Measurements from ENCODE around the gene EDDM13. TPM values are rescaled to one million over a fixed set of nuclear protein-coding genes. Genes with fewer than 3 reads are reported as not detected.
"Not testable (repeated sequence)": the region's sequence is repeated elsewhere in the genome, so short reads cannot be mapped to it uniquely, and the experiment has no call there.

EDDM13 gene
- total RNA-seq, 1 donor = not detected

GRCh38 chr19:56319991-56320390 is 47.4 kb downstream of the EDDM13 start:
- no peak for DNase-seq (ENCODE audit: low read depth)
- no peak overlapping the region for H3K4me3 ChIP-seq (ENCODE audit: low read depth, low read length)
- TF ChIP-seq CTCF (IDR thresholded peaks at IDR 0.05; ENCODE audit: insufficient read depth, low read length) = no peak

- no peak for TF ChIP-seq CTCF (IDR thresholded peaks at IDR 0.05; ENCODE audit: insufficient read depth, low read length)
- H3K4me3 ChIP-seq (ENCODE audit: low read depth, low read length) = no peak overlapping the region
- no peak for DNase-seq (ENCODE audit: low read depth)
Measured at GRCh38 chr19:56321254-56321988, 48.9 kb downstream of the EDDM13 start.

- no peak overlapping the region for H3K4me3 ChIP-seq (ENCODE audit: low read depth, low read length)
- no peak for DNase-seq (ENCODE audit: low read depth)
Measured at GRCh38 chr19:56321989-56322440, 49.5 kb downstream of the EDDM13 start.

GRCh38 chr19:56324436-56324835 is 51.9 kb downstream of the EDDM13 start:
- no peak for DNase-seq (ENCODE audit: low read depth)
- no peak for TF ChIP-seq CTCF (IDR thresholded peaks at IDR 0.05; ENCODE audit: insufficient read depth, low read length)
- H3K4me3 ChIP-seq (ENCODE audit: low read depth, low read length) = no peak overlapping the region

More at GRCh38 chr19:56321989-56322440, 49.5 kb downstream of the EDDM13 start:
- TF ChIP-seq CTCF (IDR thresholded peaks at IDR 0.05; ENCODE audit: insufficient read depth, low read length) = no peak

- TF ChIP-seq CTCF (IDR thresholded peaks at IDR 0.05; ENCODE audit: insufficient read depth, low read length) = no peak
- no peak overlapping the region for H3K4me3 ChIP-seq (ENCODE audit: low read depth, low read length)
- no peak for DNase-seq (ENCODE audit: low read depth)
Measured at GRCh38 chr19:56332695-56333094, 60.1 kb downstream of the EDDM13 start.

- no peak overlapping the region for H3K4me3 ChIP-seq (ENCODE audit: low read depth, low read length)
- DNase-seq (ENCODE audit: low read depth) = peak; percentile 66
- TF ChIP-seq CTCF (IDR thresholded peaks at IDR 0.05; ENCODE audit: insufficient read depth, low read length) = peak; percentile 71
Measured at GRCh38 chr19:56333506-56333905, 61.0 kb downstream of the EDDM13 start.

- DNase-seq (ENCODE audit: low read depth); H3K4me3 ChIP-seq (ENCODE audit: low read depth, low read length): not testable (repeated sequence)
Measured at GRCh38 chr19:56335371-56335770, 62.8 kb downstream of the EDDM13 start.

GRCh38 chr19:56337077-56337476 is 64.5 kb downstream of the EDDM13 start:
- not testable (repeated sequence) for H3K4me3 ChIP-seq (ENCODE audit: low read depth, low read length); DNase-seq (ENCODE audit: low read depth)

GRCh38 chr19:56339031-56339430 is 66.5 kb downstream of the EDDM13 start:
- not testable (repeated sequence) for H3K4me3 ChIP-seq (ENCODE audit: low read depth, low read length); DNase-seq (ENCODE audit: low read depth)

Data from fibroblast of the aortic adventitia (primary cell).